NK-92 (cell line): Measurements from ENCODE around the gene FBXL13.
"Not testable (repeated sequence)": the region's sequence is repeated elsewhere in the genome, so short reads cannot be mapped to it uniquely, and the experiment has no call there.

Source experiments
- DNase-seq: peaks from one replicate; lab custom pipeline; 2025; ENCODE audit not compliant: unreplicated experiment; lab: John Stamatoyannopoulos, UW

Gene FBXL13

DNA sequence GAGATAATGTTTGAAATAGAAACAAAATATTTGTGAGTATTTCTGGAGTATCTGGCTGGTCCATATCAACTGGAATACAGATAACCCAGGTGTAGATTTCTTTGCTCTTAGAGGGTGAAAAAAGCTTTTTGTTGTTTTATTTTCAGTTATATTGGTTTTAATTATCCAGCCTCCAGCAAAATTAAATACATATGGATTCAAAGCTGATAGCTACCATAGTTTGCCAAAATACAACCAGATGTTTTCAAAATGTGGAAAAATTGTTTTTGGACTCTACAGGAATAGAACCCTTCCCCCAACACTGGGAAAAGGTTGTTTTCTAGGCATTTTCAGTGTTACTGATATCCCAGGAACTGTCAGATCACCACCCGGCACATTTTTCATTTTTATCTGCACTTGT lies 131.7 kb downstream of the FBXL13 start:
- DNase-seq: no peak

DNA sequence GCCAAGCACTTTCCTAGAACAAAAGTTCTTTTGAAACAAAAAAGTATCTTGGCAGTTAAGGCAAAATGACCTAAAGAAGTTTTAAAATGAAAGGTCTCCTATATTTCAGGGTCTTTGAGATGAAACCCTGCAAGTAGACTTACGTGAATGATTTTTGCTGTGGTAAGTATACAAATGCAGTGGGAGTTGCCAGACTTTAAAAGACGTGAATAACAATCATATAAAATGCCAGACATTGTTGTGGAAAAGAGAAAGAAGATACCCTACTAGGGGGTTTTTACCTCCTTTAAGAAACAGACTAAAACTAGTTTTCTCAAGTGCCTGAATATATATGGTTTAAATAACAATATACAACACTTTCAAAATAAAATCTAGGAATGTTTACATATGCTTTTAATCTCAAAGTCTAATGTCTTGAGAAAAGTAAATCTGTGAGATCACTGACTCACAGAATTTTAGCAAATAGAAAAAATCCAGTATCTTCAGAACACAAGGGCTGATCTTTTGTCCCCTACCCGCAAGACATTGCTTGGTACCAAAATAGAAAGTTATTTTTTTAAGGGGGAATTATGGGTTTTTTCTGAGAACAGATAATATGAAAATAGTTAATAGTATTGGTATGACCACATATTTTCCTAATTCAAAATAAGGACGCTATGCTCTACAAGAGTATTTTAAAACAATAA lies 132.3 kb downstream of the FBXL13 start:
- no peak for DNase-seq

DNA sequence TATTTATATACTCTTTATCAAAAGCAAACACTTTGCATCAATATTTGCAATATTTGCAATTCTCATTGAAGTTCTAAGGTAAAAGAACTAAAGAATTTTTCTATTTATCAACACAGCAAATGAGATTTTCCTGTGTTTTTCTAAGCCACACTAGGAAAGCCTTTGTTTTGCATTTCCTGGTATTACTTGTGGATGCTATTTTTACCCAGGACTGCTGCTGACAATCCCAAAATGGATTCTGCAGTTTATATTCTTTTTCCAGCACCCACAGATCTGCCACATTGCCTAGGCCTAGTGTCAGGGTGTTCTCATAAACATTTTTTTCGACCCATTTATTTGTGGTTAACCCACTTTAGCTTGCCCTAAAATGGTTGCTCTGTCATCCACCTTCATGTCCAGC lies 135.9 kb downstream of the FBXL13 start:
- no peak for DNase-seq

DNA sequence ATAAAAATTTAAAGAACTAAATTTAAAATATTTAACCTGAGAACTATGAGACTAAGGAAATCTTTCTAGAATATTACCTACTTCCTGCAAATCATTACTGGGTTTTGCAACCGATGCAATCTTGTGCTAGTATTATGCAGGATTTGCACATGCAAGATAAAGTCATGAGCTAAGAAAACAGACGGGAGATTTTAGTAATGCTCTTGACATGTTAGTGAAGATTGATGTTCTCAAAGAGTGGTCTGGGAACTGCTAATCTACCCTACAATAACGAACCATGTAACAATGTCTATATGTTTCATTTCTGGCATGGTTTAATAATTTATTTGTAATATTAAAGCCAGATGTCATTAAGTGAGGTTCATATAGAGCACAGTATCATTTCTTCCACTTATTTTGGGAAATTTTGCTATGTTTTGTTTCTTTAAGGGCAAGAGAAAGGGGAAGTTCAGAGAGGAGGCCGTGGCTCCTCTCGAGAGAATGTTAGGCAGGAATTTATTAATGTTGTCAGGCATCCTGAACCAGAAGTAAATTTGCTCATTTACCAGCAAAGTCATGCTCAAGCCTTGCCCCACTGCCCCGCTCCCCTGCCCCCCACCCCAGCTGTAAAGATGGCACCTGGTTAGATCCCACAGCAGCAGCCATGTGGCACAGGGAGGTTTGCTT lies 139.0 kb downstream of the FBXL13 start:
- DNase-seq: no peak

- DNase-seq: no peak
Measured at GRCh38 chr7:102934701-102935100, 139.9 kb downstream of the FBXL13 start.

DNA sequence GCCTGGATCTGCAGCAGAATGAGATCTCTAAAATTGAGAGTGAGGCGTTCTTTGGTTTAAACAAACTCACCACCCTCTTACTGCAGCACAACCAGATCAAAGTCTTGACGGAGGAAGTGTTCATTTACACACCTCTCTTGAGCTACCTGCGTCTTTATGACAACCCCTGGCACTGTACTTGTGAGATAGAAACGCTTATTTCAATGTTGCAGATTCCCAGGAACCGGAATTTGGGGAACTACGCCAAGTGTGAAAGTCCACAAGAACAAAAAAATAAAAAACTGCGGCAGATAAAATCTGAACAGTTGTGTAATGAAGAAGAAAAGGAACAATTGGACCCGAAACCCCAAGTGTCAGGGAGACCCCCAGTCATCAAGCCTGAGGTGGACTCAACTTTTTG lies 140.4 kb downstream of the FBXL13 start:
- no peak for DNase-seq

- no peak for DNase-seq
Measured at GRCh38 chr7:102933763-102934162, 140.8 kb downstream of the FBXL13 start.

- no peak for DNase-seq
Measured at GRCh38 chr7:102931757-102932156, 142.8 kb downstream of the FBXL13 start.

GRCh38 chr7:102927312-102927933 lies 147.2 kb downstream of the FBXL13 start:
- DNase-seq: no peak

GRCh38 chr7:102926783-102927140 lies 147.8 kb downstream of the FBXL13 start:
- DNase-seq: no peak

- no peak for DNase-seq
Measured at GRCh38 chr7:102925976-102926782, 148.4 kb downstream of the FBXL13 start.

DNA sequence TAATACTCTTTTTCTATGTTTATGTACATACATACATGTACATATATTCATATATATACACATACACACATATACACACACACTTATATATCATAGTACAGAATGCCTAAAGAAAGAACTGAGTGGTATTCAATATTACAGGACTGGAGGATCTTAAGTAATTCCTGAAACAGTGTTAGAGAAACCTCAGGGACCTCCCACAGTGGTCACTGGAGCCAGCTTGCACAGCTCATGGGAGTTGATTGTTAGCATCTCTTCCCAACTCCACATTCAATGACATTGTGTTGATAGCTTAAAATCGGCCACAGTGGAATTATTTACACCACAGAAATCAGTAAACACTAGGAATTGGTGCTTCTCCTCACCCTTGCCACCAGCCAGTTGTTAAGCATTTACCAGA lies 155.8 kb downstream of the FBXL13 start:
- no peak for DNase-seq

DNA sequence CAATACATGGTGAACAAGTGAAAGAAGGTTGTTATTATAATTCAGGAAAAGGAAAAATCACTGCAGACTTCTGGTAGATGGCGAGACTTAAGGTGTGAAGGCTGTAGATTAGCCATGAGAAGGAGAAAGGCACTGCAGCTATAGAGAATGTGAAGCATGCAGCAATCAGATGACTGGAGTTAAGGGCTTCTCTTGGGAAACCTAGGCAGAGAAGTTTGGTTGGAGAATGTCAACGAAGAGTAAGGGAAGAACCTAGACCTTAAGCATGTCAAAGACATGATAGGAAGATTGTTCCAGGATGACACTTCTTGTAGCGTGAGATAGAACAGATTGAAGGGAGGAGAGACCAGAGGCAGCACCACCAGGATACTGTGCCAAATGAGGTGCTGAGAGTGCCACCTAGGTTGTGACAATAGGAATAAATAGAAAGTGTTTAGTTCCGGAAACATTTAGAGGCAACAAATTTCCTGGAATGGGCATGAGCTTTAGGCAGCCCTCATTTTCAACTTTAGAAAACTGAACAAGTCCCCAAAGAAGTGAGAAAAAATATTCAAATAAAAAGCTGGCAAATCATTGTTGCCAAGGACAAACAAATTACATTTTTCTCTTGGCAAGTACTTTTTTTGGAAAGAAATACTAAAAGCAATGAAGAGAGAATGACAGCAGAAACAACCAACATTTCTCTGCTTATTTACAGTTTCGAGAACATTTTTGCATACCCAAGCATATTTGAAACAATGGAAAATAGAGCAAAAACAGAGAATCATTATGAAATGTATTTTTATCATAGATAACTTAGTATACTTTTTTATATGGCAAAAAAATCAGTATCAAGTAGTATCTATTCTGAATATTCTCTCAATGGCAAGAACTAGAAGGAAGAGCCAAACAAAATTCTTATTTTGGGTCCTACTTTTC lies 156.9 kb downstream of the FBXL13 start:
- no peak for DNase-seq

- no peak for DNase-seq
Measured at GRCh38 chr7:102916881-102917280, 157.7 kb downstream of the FBXL13 start.

- DNase-seq: no peak
Measured at GRCh38 chr7:102916426-102916825, 158.2 kb downstream of the FBXL13 start.

GRCh38 chr7:102914585-102914984 lies 160.0 kb downstream of the FBXL13 start:
- DNase-seq: no peak

DNA sequence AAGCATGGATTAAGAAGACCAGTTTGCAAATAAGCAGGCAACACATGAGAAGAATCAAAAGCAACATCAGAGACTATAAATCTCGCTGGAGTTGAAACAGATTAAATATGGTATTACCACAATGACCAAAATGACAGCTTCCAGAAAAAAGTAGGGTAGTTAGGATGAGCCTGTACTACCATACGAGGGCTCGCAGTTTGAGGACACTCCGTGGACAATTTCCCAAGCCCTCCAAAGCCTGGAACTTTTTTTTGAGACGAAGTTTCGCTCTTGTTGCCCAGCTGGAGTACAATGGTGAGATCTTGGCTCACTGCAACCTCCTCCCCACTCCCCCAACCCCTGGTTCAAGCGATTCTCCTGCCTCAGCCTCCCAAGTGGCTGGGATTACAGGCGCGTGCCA lies 160.8 kb downstream of the FBXL13 start:
- no peak for DNase-seq

- DNase-seq: no peak
Measured at GRCh38 chr7:102912742-102913141, 161.9 kb downstream of the FBXL13 start, which contains the start of gene LRRC17. Gene LRRC17 (plus strand): TSS chr7:102913000. CDS start chr7:102933914, 20,914 bp downstream.

DNA sequence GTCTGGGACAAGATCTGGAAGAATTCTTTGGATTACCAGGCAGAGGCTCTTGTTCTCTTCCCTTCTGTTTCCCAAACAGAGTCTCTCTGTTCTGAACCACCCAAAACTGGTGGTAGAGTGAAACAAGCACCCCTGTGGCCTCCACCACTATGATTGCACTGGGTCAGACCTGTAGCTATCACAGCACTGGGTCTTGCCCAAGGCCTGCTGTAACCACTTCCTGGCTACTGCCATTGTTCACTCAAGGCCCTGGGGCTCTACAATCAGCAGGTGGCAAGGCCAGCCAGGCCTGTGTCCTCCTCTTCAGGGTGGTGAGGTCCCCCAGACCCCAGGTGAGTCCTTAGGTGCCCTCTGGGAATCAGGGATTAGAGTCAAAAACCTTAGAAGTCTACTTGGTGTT lies 165.9 kb downstream of the FBXL13 start:
- no peak for DNase-seq

GRCh38 chr7:102903576-102903975 lies 171.0 kb downstream of the FBXL13 start:
- not testable (repeated sequence) for DNase-seq
